Karpas-422 (cell line): Measurements from ENCODE around the gene BMPR1A. TPM values are rescaled to one million over a fixed set of nuclear protein-coding genes. Genes with fewer than 3 reads are reported as not detected.

Experiments
- DNase-seq: peaks from one replicate; pipeline ENCODE4 v3.0.0-alpha.2; 2015
- H2AFZ ChIP-seq: fragments of 200-600 bp; sonication (generic); 2 replicates; pipeline ENCODE4 v1.6.1; 2014; ENCODE audit warnings: antibody characterized with exemption, low read length, mixed read lengths
- H3K27ac ChIP-seq: fragments of 200-600 bp; sonication (generic); 2 replicates; pipeline ENCODE4 v1.5.1; 2014; ENCODE audit warnings: mild to moderate bottlenecking, low read length, moderate library complexity
- H3K27me3 ChIP-seq: fragments of 200-600 bp; sonication (generic); 2 replicates; pipeline ENCODE4 v1.6.1; 2014; ENCODE audit warnings: low read length, mixed read lengths
- H3K36me3 ChIP-seq: fragments of 200-600 bp; sonication (generic); 2 replicates; pipeline ENCODE4 v1.6.1; 2014; ENCODE audit warnings: low read length, mixed read lengths; ENCODE audit not compliant: insufficient read depth
- H3K4me1 ChIP-seq: fragments of 200-600 bp; sonication (generic); 2 replicates; pipeline ENCODE4 v1.6.1; 2014; ENCODE audit warnings: mild to moderate bottlenecking, low read length, mixed read lengths
- H3K4me2 ChIP-seq: fragments of 200-600 bp; sonication (generic); 2 replicates; pipeline ENCODE4 v1.6.1; 2014; ENCODE audit warnings: low read length, low read depth, mild to moderate bottlenecking; ENCODE audit not compliant: poor library complexity, severe bottlenecking
- H3K4me3 ChIP-seq: fragments of 200-600 bp; sonication (generic); 2 replicates; pipeline ENCODE4 v1.5.1; 2014; ENCODE audit warnings: mild to moderate bottlenecking, antibody characterized with exemption, low read length, mixed read lengths
- H3K79me2 ChIP-seq: fragments of 200-600 bp; sonication (generic); 2 replicates; pipeline ENCODE4 v1.6.1; 2014; ENCODE audit warnings: mild to moderate bottlenecking, low read length, mixed read lengths
- H3K9ac ChIP-seq: fragments of 200-600 bp; sonication (generic); 2 replicates; pipeline ENCODE4 v1.6.0; 2014; ENCODE audit warnings: low read length
- H3K9me2 ChIP-seq: fragments of 200-600 bp; sonication (generic), shearing (Covaris generic); replicated peaks from 2 replicates; pipeline ENCODE4 v1.6.0; 2014; ENCODE audit warnings: mild to moderate bottlenecking, low read length, moderate library complexity; ENCODE audit not compliant: insufficient read depth
- H3K9me3 ChIP-seq: fragments of 300-700, 200-600 bp; sonication (generic); 2 replicates; pipeline ENCODE4 v1.6.1; 2014; ENCODE audit warnings: low read length, mixed read lengths
- H4K20me1 ChIP-seq: fragments of 200-600 bp; sonication (generic); 2 replicates; pipeline ENCODE4 v1.6.1; 2014; ENCODE audit warnings: mild to moderate bottlenecking, antibody characterized with exemption, low read length, low read depth; ENCODE audit not compliant: insufficient read depth
- total RNA-seq: library from RNA; depleted of rRNA; stranded (reverse); fragments of >200 nt; shearing (Covaris generic); gene quantifications from 2 replicates; pipeline ENCODE4 v1.2.3, GENCODE V29; 2014; ENCODE audit warnings: low replicate concordance

Gene BMPR1A
- total RNA-seq, 1 experiment from 2014 or later, result 2.2 TPM

GRCh38 chr10:86823565-86823964, 67.1 kb downstream of the BMPR1A start:
- no peak for DNase-seq
- 0 out of 2 replicates have a peak, but pooled peaks cover 4% of the 10 kb centered on the region for H4K20me1 ChIP-seq
- H3K9ac ChIP-seq, result no peak overlapping the region
- no peak overlapping the region for H3K27ac ChIP-seq
- no peaks in the 10 kb centered on the region for H3K4me1 ChIP-seq
- H3K4me3 ChIP-seq, result no peak overlapping the region
- no peaks in the 10 kb centered on the region for H3K27me3 ChIP-seq
- H3K36me3 ChIP-seq, result no peaks in the 10 kb centered on the region
- no peaks in the 10 kb centered on the region for H3K9me2 ChIP-seq
- no peak overlapping the region for H2AFZ ChIP-seq
- no peaks in the 10 kb centered on the region for H3K9me3 ChIP-seq
- H3K79me2 ChIP-seq, result no peaks in the 10 kb centered on the region
- no peak overlapping the region for H3K4me2 ChIP-seq

GRCh38 chr10:86824151-86824550, 67.7 kb downstream of the BMPR1A start:
- H3K4me2 ChIP-seq, result no peak overlapping the region
- no peaks in the 10 kb centered on the region for H3K4me1 ChIP-seq
- no peak overlapping the region for H3K9ac ChIP-seq
- DNase-seq, result no peak
- H3K9me3 ChIP-seq, result no peaks in the 10 kb centered on the region
- no peaks in the 10 kb centered on the region for H3K79me2 ChIP-seq
- no peak overlapping the region for H3K4me3 ChIP-seq
- no peak overlapping the region for H2AFZ ChIP-seq
- no peak overlapping the region for H3K27ac ChIP-seq
- H3K27me3 ChIP-seq, result no peaks in the 10 kb centered on the region
- no peaks in the 10 kb centered on the region for H3K9me2 ChIP-seq
- H3K36me3 ChIP-seq, result no peaks in the 10 kb centered on the region
- H4K20me1 ChIP-seq, result 0 out of 2 replicates have a peak, but pooled peaks cover 4% of the 10 kb centered on the region

GRCh38 chr10:86825366-86825765, 68.9 kb downstream of the BMPR1A start:
- Histone ChIP-seq H4K20me1 (0 out of 2 replicates have a peak, but pooled peaks cover 4% of the 10 kb centered on the region), H3K9me2 (no peaks in the 10 kb centered on the region), H2AFZ (no peak overlapping the region), H3K4me2 (no peak overlapping the region), H3K9ac (no peak overlapping the region), H3K4me3 (no peak overlapping the region), H3K27me3 (no peaks in the 10 kb centered on the region), H3K79me2 (no peaks in the 10 kb centered on the region), H3K4me1 (no peaks in the 10 kb centered on the region), H3K36me3 (no peaks in the 10 kb centered on the region), H3K9me3 (no peaks in the 10 kb centered on the region), H3K27ac (no peak overlapping the region)
- DNase-seq, result no peak

- Histone ChIP-seq H3K4me3 (no peak overlapping the region), H3K9me3 (no peaks in the 10 kb centered on the region), H3K27me3 (no peaks in the 10 kb centered on the region), H3K9ac (no peak overlapping the region), H3K36me3 (no peaks in the 10 kb centered on the region), H3K79me2 (no peaks in the 10 kb centered on the region), H2AFZ (no peak overlapping the region), H3K9me2 (no peaks in the 10 kb centered on the region), H3K27ac (no peak overlapping the region), H4K20me1 (0 out of 2 replicates have a peak, but pooled peaks cover 4% of the 10 kb centered on the region), H3K4me1 (no peaks in the 10 kb centered on the region), H3K4me2 (no peak overlapping the region)
- DNase-seq, result no peak
These were observed 71.2 kb downstream of the BMPR1A start for GRCh38 chr10:86827639-86828038.

GRCh38 chr10:86828145-86828544, 71.7 kb downstream of the BMPR1A start:
- H3K9me3 ChIP-seq, result no peaks in the 10 kb centered on the region
- no peaks in the 10 kb centered on the region for H3K79me2 ChIP-seq
- no peak overlapping the region for H3K4me3 ChIP-seq
- no peak overlapping the region for H3K9ac ChIP-seq
- H3K4me1 ChIP-seq, result no peaks in the 10 kb centered on the region
- H4K20me1 ChIP-seq, result 0 out of 2 replicates have a peak, but pooled peaks cover 4% of the 10 kb centered on the region
- no peaks in the 10 kb centered on the region for H3K36me3 ChIP-seq
- no peak overlapping the region for H3K4me2 ChIP-seq
- no peaks in the 10 kb centered on the region for H3K27me3 ChIP-seq
- H3K9me2 ChIP-seq, result no peaks in the 10 kb centered on the region
- H3K27ac ChIP-seq, result no peak overlapping the region
- no peak overlapping the region for H2AFZ ChIP-seq
- no peak for DNase-seq

GRCh38 chr10:86829472-86829871, 73.1 kb downstream of the BMPR1A start:
- H3K9me3 ChIP-seq, result no peaks in the 10 kb centered on the region
- no peak overlapping the region for H3K27ac ChIP-seq
- no peaks in the 10 kb centered on the region for H3K27me3 ChIP-seq
- DNase-seq, result no peak
- H4K20me1 ChIP-seq, result 0 out of 2 replicates have a peak, but pooled peaks cover 4% of the 10 kb centered on the region
- no peak overlapping the region for H2AFZ ChIP-seq
- no peaks in the 10 kb centered on the region for H3K4me1 ChIP-seq
- no peaks in the 10 kb centered on the region for H3K9me2 ChIP-seq
- no peak overlapping the region for H3K4me2 ChIP-seq
- no peaks in the 10 kb centered on the region for H3K36me3 ChIP-seq
- no peak overlapping the region for H3K4me3 ChIP-seq
- H3K9ac ChIP-seq, result no peak overlapping the region
- H3K79me2 ChIP-seq, result no peaks in the 10 kb centered on the region

- Histone ChIP-seq H2AFZ (no peak overlapping the region), H3K27me3 (no peaks in the 10 kb centered on the region), H4K20me1 (0 out of 2 replicates have a peak, but pooled peaks cover 4% of the 10 kb centered on the region), H3K4me3 (no peak overlapping the region), H3K79me2 (no peaks in the 10 kb centered on the region), H3K4me2 (no peak overlapping the region), H3K27ac (no peak overlapping the region), H3K9me3 (no peaks in the 10 kb centered on the region), H3K4me1 (no peaks in the 10 kb centered on the region), H3K9ac (no peak overlapping the region), H3K36me3 (no peaks in the 10 kb centered on the region), H3K9me2 (no peaks in the 10 kb centered on the region)
- DNase-seq, result no peak
These were observed 73.7 kb downstream of the BMPR1A start for GRCh38 chr10:86830043-86830591.

GRCh38 chr10:86833969-86834368, 77.5 kb downstream of the BMPR1A start:
- Histone ChIP-seq H3K9me2 (no peaks in the 10 kb centered on the region), H4K20me1 (no peaks in the 10 kb centered on the region), H3K4me1 (no peaks in the 10 kb centered on the region), H3K4me2 (no peak overlapping the region), H3K36me3 (no peaks in the 10 kb centered on the region), H2AFZ (no peak overlapping the region), H3K27me3 (no peaks in the 10 kb centered on the region), H3K9me3 (no peaks in the 10 kb centered on the region), H3K79me2 (no peaks in the 10 kb centered on the region), H3K4me3 (no peak overlapping the region), H3K27ac (no peak overlapping the region), H3K9ac (no peak overlapping the region)
- DNase-seq, result no peak
